ENCODE results near the gene PSAT1. TPM values are rescaled to one million over a fixed set of nuclear protein-coding genes. Genes with fewer than 3 reads are reported as not detected.

PSAT1 gene
- total and polyA plus RNA-seq, 2 of the 4 experiments (the other 2 are of a cell fraction) = 77.2 to 88.4 TPM

GRCh38 chr9:78309066-78309465 is 12.1 kb downstream of the PSAT1 start:
- BruUV-seq (replicated peaks) = no TSS peak
- DNase-seq = no peak
- no peak overlapping the region for H3K4me2 ChIP-seq (ENCODE audit: low read depth, low read length)
- H3K9me1 ChIP-seq (ENCODE audit: insufficient read depth, low read length) = 0 out of 2 replicates have a peak, but pooled peaks cover 4% of the 10 kb centered on the region
- H3K4me3 ChIP-seq (ENCODE audit: insufficient read depth, low read depth, low read length) = no peak overlapping the region
- H3K18ac ChIP-seq (ENCODE audit: low read depth, low read length) = no peak overlapping the region
- H3K27me3 ChIP-seq (ENCODE audit: control insufficient read depth, insufficient read depth, low read length) = no peaks in the 10 kb centered on the region
- H2BK120ac ChIP-seq (ENCODE audit: low read depth, low read length) = no peak overlapping the region
- no peak overlapping the region for H4K5ac ChIP-seq (ENCODE audit: low read depth, low read length)
- dilution Hi-C loops (cut with HindIII; ENCODE audit: low sequenced_read_pairs, unreplicated experiment) = no loop called here
- ChIA-PET POLR2A (ENCODE audit: unreplicated experiment) (no interaction called here), CTCF (no interaction called here)
- H3K36me3 ChIP-seq (ENCODE audit: control insufficient read depth, insufficient read depth, low read length) = peaks cover 54% of the 10 kb centered on the region
- H4K8ac ChIP-seq (ENCODE audit: low read depth in 2 of 2, low read length in 2 of 2) = no peak overlapping the region
- TF ChIP-seq USF2 (IDR thresholded peaks at IDR 0.05; ENCODE audit: low read depth, low read length) (no peak), CTCF (conservative IDR thresholded peaks at IDR 0.05; ENCODE audit: low read depth, low read length) (no peak), MXI1 (IDR thresholded peaks at IDR 0.05; ENCODE audit: borderline replicate concordance, low read depth, low read length) (no peak), RFX5 (IDR thresholded peaks at IDR 0.05; ENCODE audit: low read depth, low read length) (no peak), CEBPB (IDR thresholded peaks at IDR 0.05; ENCODE audit: low read depth, low read length) (no peak), RAD21 (IDR thresholded peaks at IDR 0.05; ENCODE audit: low read length) (no peak), POLR2A (IDR thresholded peaks at IDR 0.05; ENCODE audit: low read depth, low read length) (no peak), CHD1 (IDR thresholded peaks at IDR 0.05; ENCODE audit: low read depth, low read length) (no peak), BHLHE40 (IDR thresholded peaks at IDR 0.05; ENCODE audit: low read depth, low read length) (no peak), MAZ (IDR thresholded peaks at IDR 0.05; ENCODE audit: borderline replicate concordance, low read depth, low read length) (no peak), SMC3 (IDR thresholded peaks at IDR 0.05; ENCODE audit: low read depth, low read length) (no peak), NFE2L2 (IDR thresholded peaks at IDR 0.05; ENCODE audit: low read depth, low read length) (no peak), RCOR1 (IDR thresholded peaks at IDR 0.05; ENCODE audit: insufficient replicate concordance, low read length) (no peak), MAFK (IDR thresholded peaks at IDR 0.05; ENCODE audit: low read depth, low read length) (no peak), FOS (IDR thresholded peaks at IDR 0.05; ENCODE audit: low read depth, low read length) (no peak), ELK1 (IDR thresholded peaks at IDR 0.05; ENCODE audit: borderline replicate concordance, low read depth, low read length) (no peak)
- peaks cover 41% of the 10 kb centered on the region; the same call in 1 of the 2 replicates for H4K20me1 ChIP-seq (ENCODE audit: insufficient read depth, low read length)
- H3K9ac ChIP-seq (ENCODE audit: low read depth, low read length) = no peak overlapping the region
- ATAC-seq (ENCODE audit: low read depth) = no peak
- no peak overlapping the region for H3K56ac ChIP-seq (ENCODE audit: extremely low read depth, insufficient read depth, low read length)
- peaks cover 19 to 40% of the 10 kb centered on the region in 2 experiments; a peak in 3 of 4 replicates for H3K79me1 ChIP-seq (ENCODE audit: low read depth in 1 of 2, low read length in 2 of 2)
- no peak overlapping the region for H2BK5ac ChIP-seq (ENCODE audit: low read depth, low read length, poor library complexity, severe bottlenecking)
- H2AFZ ChIP-seq (replicated peaks; ENCODE audit: low read length, poor library complexity) = no peak overlapping the region
- H3K4ac ChIP-seq (ENCODE audit: low read depth, low read length) = no peak overlapping the region
- no peak overlapping the region for H3K23ac ChIP-seq (ENCODE audit: low read depth, low read length)
- no peak overlapping the region for H4K91ac ChIP-seq (ENCODE audit: insufficient read depth, low read depth, low read length)
- no peak overlapping the region for H2AK9ac ChIP-seq (replicated peaks; ENCODE audit: low read depth, low read length, poor library complexity)
- no peak overlapping the region for H2AK5ac ChIP-seq (ENCODE audit: low read depth, low read length)
- peaks cover 2% of the 10 kb centered on the region; the same call in 1 of the 2 replicates for H3K4me1 ChIP-seq (ENCODE audit: control insufficient read depth, insufficient read depth, low read length)
- no peak overlapping the region for H2BK20ac ChIP-seq (ENCODE audit: low read depth, low read length)
- WGBS, 2 experiments (ENCODE audit: extremely low coverage in 2 of 2, insufficient read length in 1 of 2) = no CpG with 5 or more reads among the region's 6 CpGs
- intact Hi-C loops (cut with micrococcal nuclease) = no loop called here
- in situ Hi-C loops (cut with MboI; ENCODE audit: low sequenced_read_pairs) = no loop called here
- no peaks in the 10 kb centered on the region for H3K9me3 ChIP-seq (ENCODE audit: control insufficient read depth, insufficient read depth, low read length)
- no peak overlapping the region for H3K14ac ChIP-seq (replicated peaks; ENCODE audit: low read depth, low read length)
- H2BK15ac ChIP-seq (ENCODE audit: low read depth, low read length) = no peak overlapping the region
- H3K27ac ChIP-seq (ENCODE audit: insufficient read depth, low read length) = no peak overlapping the region

All from IMR-90 (cell line).